ENCODE results near the gene SUSD4. TPM values are rescaled to one million over a fixed set of nuclear protein-coding genes. Genes with fewer than 3 reads are reported as not detected.

The SUSD4 gene
- total RNA-seq, 4 donors from 2014 or later, result 1.1 to 3.3 (median 1.8) TPM

GRCh38 chr1:223229756-223230155 is 134.2 kb downstream of the SUSD4 start:
- intact Hi-C loops (cut with DNase I), result loop anchor here (5.0 to 10.0 kb wide), 2 partner anchors 65 to 92 kb away; no protein-coding TSS in a partner anchor
- Histone ChIP-seq H3K27ac (replicated peaks in 1 of 4) (no peak overlapping the region), H3K4me1 (peaks cover 17 to 26% (median 19%) of the 10 kb centered on the region in 4 donors), H3K4me3 (no peak overlapping the region), H3K27me3 (no peaks in the 10 kb centered on the region), H3K9me3 (no peaks in the 10 kb centered on the region), H3K36me3 (no peaks in the 10 kb centered on the region)
- TF ChIP-seq CTCF (IDR thresholded peaks at IDR 0.05) (no peak), POLR2A (IDR thresholded peaks at IDR 0.05; ENCODE audit: low read depth) (no peak), POLR2AphosphoS5 (IDR thresholded peaks at IDR 0.05) (no peak), EP300 (IDR thresholded peaks at IDR 0.05) (no peak)
- DNase-seq (ENCODE audit: extremely low spot score), result no peak
- 93% methylated on average over 3 of the region's 3 CpGs for WGBS

GRCh38 chr1:223228931-223229528 is 134.9 kb downstream of the SUSD4 start:
- 93% methylated on average over 12 of the region's 12 CpGs for WGBS
- Histone ChIP-seq H3K9me3 (no peaks in the 10 kb centered on the region), H3K27ac (replicated peaks in 1 of 4) (no peak overlapping the region), H3K27me3 (no peaks in the 10 kb centered on the region), H3K4me3 (no peak overlapping the region), H3K4me1 (peaks cover 12 to 19% (median 13%) of the 10 kb centered on the region in 4 donors), H3K36me3 (no peaks in the 10 kb centered on the region)
- no peak for TF ChIP-seq EP300 (IDR thresholded peaks at IDR 0.05)
- no peak for TF ChIP-seq CTCF (IDR thresholded peaks at IDR 0.05)
- no peak for TF ChIP-seq POLR2AphosphoS5 (IDR thresholded peaks at IDR 0.05)
- no peak for TF ChIP-seq POLR2A (IDR thresholded peaks at IDR 0.05; ENCODE audit: low read depth)
- intact Hi-C loops (cut with DNase I), result loop anchor here (10.0 kb wide), 1 partner anchor 64 kb away; no protein-coding TSS in a partner anchor
- DNase-seq (ENCODE audit: extremely low spot score), result no peak

GRCh38 chr1:223228201-223228600 is 135.8 kb downstream of the SUSD4 start:
- Histone ChIP-seq H3K27me3 (no peaks in the 10 kb centered on the region), H3K9me3 (no peaks in the 10 kb centered on the region), H3K27ac (replicated peaks in 1 of 4) (no peak overlapping the region), H3K4me3 (no peak overlapping the region), H3K4me1 (peaks cover 4 to 11% (median 5%) of the 10 kb centered on the region in 4 donors), H3K36me3 (no peaks in the 10 kb centered on the region)
- TF ChIP-seq POLR2AphosphoS5 (IDR thresholded peaks at IDR 0.05) (no peak), EP300 (IDR thresholded peaks at IDR 0.05) (no peak), POLR2A (IDR thresholded peaks at IDR 0.05; ENCODE audit: low read depth) (no peak), CTCF (IDR thresholded peaks at IDR 0.05) (no peak)
- 95% methylated on average over 2 of the region's 2 CpGs for WGBS
- intact Hi-C loops (cut with DNase I), result loop anchor here (10.0 kb wide), 1 partner anchor 63 kb away; no protein-coding TSS in a partner anchor
- no peak for DNase-seq (ENCODE audit: extremely low spot score)

- TF ChIP-seq POLR2A (IDR thresholded peaks at IDR 0.05; ENCODE audit: low read depth) (no peak), EP300 (IDR thresholded peaks at IDR 0.05) (no peak), CTCF (IDR thresholded peaks at IDR 0.05) (no peak), POLR2AphosphoS5 (IDR thresholded peaks at IDR 0.05) (no peak)
- no peak overlapping the region for H3K4me3 ChIP-seq
- H3K27ac ChIP-seq (replicated peaks in 1 of 4), result no peak overlapping the region
- 97% methylated on average over 3 of the region's 12 CpGs for WGBS
- DNase-seq (ENCODE audit: extremely low spot score), result no peak
- no peaks in the 10 kb centered on the region for H3K9me3 ChIP-seq
- no peaks in the 10 kb centered on the region for H3K36me3 ChIP-seq
- intact Hi-C loops (cut with DNase I), result loop anchor here (10.0 kb wide), 1 partner anchor 63 kb away; no protein-coding TSS in a partner anchor
- peaks cover 0 to 5% (median 0%) of the 10 kb centered on the region in 4 donors for H3K4me1 ChIP-seq
- H3K27me3 ChIP-seq, result no peaks in the 10 kb centered on the region
Observed at GRCh38 chr1:223227486-223228196, 136.3 kb downstream of the SUSD4 start.
